ENCODE measurements around the gene DUSP3.
"Not testable (repeated sequence)": the region's sequence is repeated elsewhere in the genome, so short reads cannot be mapped to it uniquely, and the experiment has no call there.

GRCh38 chr17:43792668-43793067 is 13.9 kb upstream of the DUSP3 start:
- TF ChIP-seq, protein P1, sequence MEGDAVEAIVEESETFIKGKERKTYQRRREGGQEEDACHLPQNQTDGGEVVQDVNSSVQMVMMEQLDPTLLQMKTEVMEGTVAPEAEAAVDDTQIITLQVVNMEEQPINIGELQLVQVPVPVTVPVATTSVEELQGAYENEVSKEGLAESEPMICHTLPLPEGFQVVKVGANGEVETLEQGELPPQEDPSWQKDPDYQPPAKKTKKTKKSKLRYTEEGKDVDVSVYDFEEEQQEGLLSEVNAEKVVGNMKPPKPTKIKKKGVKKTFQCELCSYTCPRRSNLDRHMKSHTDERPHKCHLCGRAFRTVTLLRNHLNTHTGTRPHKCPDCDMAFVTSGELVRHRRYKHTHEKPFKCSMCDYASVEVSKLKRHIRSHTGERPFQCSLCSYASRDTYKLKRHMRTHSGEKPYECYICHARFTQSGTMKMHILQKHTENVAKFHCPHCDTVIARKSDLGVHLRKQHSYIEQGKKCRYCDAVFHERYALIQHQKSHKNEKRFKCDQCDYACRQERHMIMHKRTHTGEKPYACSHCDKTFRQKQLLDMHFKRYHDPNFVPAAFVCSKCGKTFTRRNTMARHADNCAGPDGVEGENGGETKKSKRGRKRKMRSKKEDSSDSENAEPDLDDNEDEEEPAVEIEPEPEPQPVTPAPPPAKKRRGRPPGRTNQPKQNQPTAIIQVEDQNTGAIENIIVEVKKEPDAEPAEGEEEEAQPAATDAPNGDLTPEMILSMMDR (IDR thresholded peaks at IDR 0.05) = not testable (repeated sequence)
- TF ChIP-seq POLR2A (IDR thresholded peaks at IDR 0.05) = not testable (repeated sequence)

All from heart left ventricle (tissue), 13 donors.